Endothelial cell of umbilical vein (primary cell): Measurements from ENCODE around the gene PRKCZ. TPM values are rescaled to one million over a fixed set of nuclear protein-coding genes. Genes with fewer than 3 reads are reported as not detected.

Experiments
- BruUV-seq: library from RNA; stranded (reverse); fragments of 400-500 nt; replicated peaks from 2 replicates; lab custom pipeline; 2021; lab: Mats Ljungman, UMichigan
- CTCF ChIA-PET: fragments of 300-600, 350-600 bp; sonication (Branson Sonifier 250); formaldehyde crosslinking; loops from one replicate; lab custom pipeline; 2021; ENCODE audit warnings: antibody characterized with exemption, inconsistent platforms; lab: Charles Lee
- POLR2A ChIA-PET: fragments of 300-600, 350-600 bp; sonication (Branson Sonifier 250); formaldehyde crosslinking; loops from one replicate; lab custom pipeline; 2021; ENCODE audit warnings: antibody characterized with exemption, inconsistent platforms; lab: Charles Lee
- DNase-seq: peaks from one replicate; pipeline ENCODE4 v3.0.0-alpha.2; 2011; ENCODE audit warnings: low read depth, low spot score
- FAIRE-seq: peaks from 2 replicates; lab custom pipeline; 2011; peaks lifted over from hg19 to GRCh38; lab: Jason Lieb, UNC
- H2AFZ ChIP-seq: 2 replicates; pipeline ENCODE4 v1.6.0; 2012; ENCODE audit warnings: low read depth, low read length, control low read depth, inconsistent platforms
- H3K27ac ChIP-seq: 2 replicates; pipeline ENCODE4 v1.5.1; 2011; ENCODE audit warnings: low read depth, mild to moderate bottlenecking, control low read depth, low read length, moderate library complexity; ENCODE audit not compliant: insufficient read depth
- H3K27me3 ChIP-seq, 2 experiments: 2 replicates each; pipeline versions ENCODE4 v1.6.0 to v1.6.1; 2011; ENCODE audit warnings: low read length in 2 of 2, mixed read lengths in 1 of 2; ENCODE audit not compliant: control insufficient read depth in 2 of 2, insufficient read depth in 2 of 2
- H3K36me3 ChIP-seq, 2 experiments: 2 replicates in 1 of 2; 3 replicates in 1 of 2; pipeline ENCODE4 v1.5.1; 2011; ENCODE audit warnings: low read length in 2 of 2, mild to moderate bottlenecking in 1 of 2, moderate library complexity in 1 of 2; ENCODE audit not compliant: control insufficient read depth in 2 of 2, insufficient read depth in 2 of 2; ENCODE audit errors: extremely low read depth in 1 of 2
- H3K4me1 ChIP-seq: 3 replicates; pipeline ENCODE4 v1.5.1; 2011; ENCODE audit warnings: mild to moderate bottlenecking, low read length; ENCODE audit not compliant: control insufficient read depth, insufficient read depth; ENCODE audit errors: extremely low read depth
- H3K4me2 ChIP-seq: 2 replicates; pipeline ENCODE4 v1.6.1; 2011; ENCODE audit warnings: low read length, control low read depth, mixed read lengths; ENCODE audit not compliant: insufficient read depth
- H3K4me3 ChIP-seq, 3 experiments: fragments of 200-600 bp in 1 of 3; sonication (generic), shearing (Covaris generic) in 1 of 3; replicated peaks in 1 of 3; 2 replicates each; pipeline ENCODE4 v1.5.1; 2011 to 2016; ENCODE audit warnings: control low read depth in 3 of 3, low read length in 3 of 3, mild to moderate bottlenecking in 2 of 3, inconsistent platforms in 1 of 3, low read depth in 1 of 3, moderate library complexity in 1 of 3; ENCODE audit not compliant: insufficient read depth in 1 of 3
- H3K79me2 ChIP-seq: 2 replicates; pipeline ENCODE4 v1.6.0; 2012; ENCODE audit warnings: low read length, inconsistent platforms; ENCODE audit not compliant: control insufficient read depth, insufficient read depth
- H3K9ac ChIP-seq: replicated peaks from 2 replicates; pipeline ENCODE3; 2011; ENCODE audit warnings: low read length, control low read depth; ENCODE audit not compliant: insufficient read depth; ENCODE audit errors: extremely low read depth
- H3K9me1 ChIP-seq: replicated peaks from 3 replicates; pipeline ENCODE4 v1.6.0; 2011; ENCODE audit warnings: mild to moderate bottlenecking, low read length; ENCODE audit not compliant: control insufficient read depth, insufficient read depth; ENCODE audit errors: extremely low read depth
- H3K9me3 ChIP-seq: replicated peaks from 2 replicates; pipeline ENCODE4 v1.5.1; 2012; ENCODE audit warnings: low read length, inconsistent platforms; ENCODE audit not compliant: control insufficient read depth, insufficient read depth
- H4K20me1 ChIP-seq: replicated peaks from 2 replicates; pipeline ENCODE3; 2011; ENCODE audit warnings: mild to moderate bottlenecking, low read length; ENCODE audit not compliant: control insufficient read depth, insufficient read depth; ENCODE audit errors: extremely low read depth
- CTCF ChIP-seq, 2 donors: IDR thresholded peaks; 1 replicate in 1 of 2; 2 replicates in 1 of 2; pipeline ENCODE4 v1.5.1; 2011; ENCODE audit warnings: low read length in 2 of 2, mild to moderate bottlenecking in 2 of 2, moderate library complexity in 2 of 2, control low read depth in 1 of 2, inconsistent platforms in 1 of 2, low read depth in 1 of 2; ENCODE audit not compliant: insufficient read depth in 1 of 2; ENCODE audit errors: extremely low read depth in 1 of 2
- EZH2 ChIP-seq: IDR thresholded peaks from 2 replicates; pipeline ENCODE4 v1.6.1; 2012; ENCODE audit warnings: borderline replicate concordance, low read depth, mild to moderate bottlenecking, moderate library complexity, low read length, inconsistent platforms; ENCODE audit not compliant: severe bottlenecking
- FOS ChIP-seq: IDR thresholded peaks from 2 replicates; pipeline ENCODE4 v1.6.1; 2011; ENCODE audit warnings: mild to moderate bottlenecking, low read length, moderate library complexity, borderline replicate concordance; ENCODE audit not compliant: insufficient read depth
- GATA2 ChIP-seq: IDR thresholded peaks from 2 replicates; pipeline ENCODE4 v1.7.0; 2011; ENCODE audit warnings: low read depth, mild to moderate bottlenecking, moderate library complexity, mixed read lengths, low read length; ENCODE audit not compliant: insufficient read length, insufficient read depth
- JUN ChIP-seq: IDR thresholded peaks from 2 replicates; pipeline ENCODE4 v1.6.1; 2011; ENCODE audit warnings: borderline replicate concordance, low read depth; ENCODE audit not compliant: insufficient read length, insufficient read depth
- MAX ChIP-seq: IDR thresholded peaks from 2 replicates; pipeline ENCODE4 v1.6.1; 2011; ENCODE audit not compliant: insufficient read depth, insufficient read length
- MYC ChIP-seq: IDR thresholded peaks from one replicate; pipeline ENCODE4 v1.6.1; 2011; ENCODE audit warnings: mild to moderate bottlenecking, low read depth, low read length
- POLR2A ChIP-seq: IDR thresholded peaks from 2 replicates; pipeline ENCODE4 v1.6.1; 2012; ENCODE audit warnings: low read depth, mild to moderate bottlenecking, control low read depth, low read length
- POLR2AphosphoS5 ChIP-seq: IDR thresholded peaks from 2 replicates; pipeline ENCODE4 v1.6.1; 2012; ENCODE audit warnings: low read depth, mild to moderate bottlenecking, control low read depth, low read length, moderate library complexity; ENCODE audit not compliant: insufficient read depth
- dilution Hi-C: fragments of 300-500 bp; cut with MboI; formaldehyde crosslinking; loops from one replicate; pipeline ENCODE4 v1.15.0; 2019; ENCODE audit warnings: low sequenced_read_pairs; ENCODE audit not compliant: extremely low pct_ligation_motif_present
- intact Hi-C: fragments of 100-400 bp; cut with micrococcal nuclease; formaldehyde crosslinking; loops from one replicate; pipeline ENCODE4 v1.10.0; 2022
- polyA plus RNA-seq, 4 experiments: library from polyadenylated mRNA; depleted of rRNA in 3 of 4; stranded (reverse) in 3 of 4; unstranded in 1 of 4; fragments of >200 nt; gene quantifications; 2 replicates each; pipeline versions ENCODE4 v1.2.1 to v1.2.3, GENCODE V29; 2011 to 2012; ENCODE audit warnings: missing spikeins in 1 of 4
- total RNA-seq: library from RNA; stranded (reverse); gene quantifications from 2 replicates; pipeline ENCODE4 v1.2.3, GENCODE V29; 2021

PRKCZ gene
- total and polyA plus RNA-seq, 2 donors (not counting 3 experiments of a cell fraction or from before 2014, with no cell fraction given): 0.22 to 1.7 TPM

- H3K4me1 ChIP-seq: no peaks in the 10 kb centered on the region
- no TSS peak for BruUV-seq
- no peak overlapping the region for H3K4me3 ChIP-seq
- no peak overlapping the region for H2AFZ ChIP-seq
- no peak for DNase-seq
- intact Hi-C loops (no loop called here), dilution Hi-C loops (no loop called here)
- no peak overlapping the region for H3K27ac ChIP-seq
- TF ChIP-seq JUN: no peak
- no peak for TF ChIP-seq MYC
- no peak for TF ChIP-seq FOS
- no peak for TF ChIP-seq CTCF (IDR thresholded peaks at IDR 0.05; ENCODE audit: extremely low read depth in 1 of 2, insufficient read depth in 1 of 2, low read depth in 1 of 2, low read length in 2 of 2)
- TF ChIP-seq MAX: no peak
- TF ChIP-seq GATA2: no peak
- no peak for TF ChIP-seq POLR2AphosphoS5
- TF ChIP-seq EZH2: no peak
- TF ChIP-seq POLR2A: no peak
- no peak overlapping the region for H3K4me2 ChIP-seq
- no peaks in the 10 kb centered on the region for H4K20me1 ChIP-seq
- H3K9ac ChIP-seq: no peak overlapping the region
- no peaks in the 10 kb centered on the region for H3K9me1 ChIP-seq
- no peak for FAIRE-seq
- CTCF ChIA-PET: interaction anchor here (0.7 to 5.1 kb wide), 3 partner anchors 17 to 1162 kb away, joined by 5 to 28 read pairs (median 7); no protein-coding TSS in a partner anchor
- H3K79me2 ChIP-seq: no peaks in the 10 kb centered on the region
- H3K9me3 ChIP-seq: no peaks in the 10 kb centered on the region
- no peaks in the 10 kb centered on the region for H3K27me3 ChIP-seq
- POLR2A ChIA-PET: no interaction called here
- H3K36me3 ChIP-seq: no peaks in the 10 kb centered on the region
Observed at GRCh38 chr1:2156866-2157265, 106.7 kb downstream of the PRKCZ start.
